IPS DF 19.7 (cell line): ENCODE data around the gene SCARB2.

Experiments
- DNase-seq: peaks from one replicate; pipeline ENCODE4 v3.0.0-alpha.2; 2013; ENCODE audit warnings: low read depth, low spot score

The SCARB2 gene

GRCh38 chr4:76226418-76226817 is 12.8 kb upstream of the SCARB2 start:
- no peak for DNase-seq

GRCh38 chr4:76224171-76224570 is 10.5 kb upstream of the SCARB2 start:
- DNase-seq = no peak

- no peak for DNase-seq
These were observed 5.9 kb upstream of the SCARB2 start for GRCh38 chr4:76219299-76220055.

GRCh38 chr4:76216975-76217814 is 3.6 kb upstream of the SCARB2 start:
- no peak for DNase-seq

- DNase-seq = no peak
These were observed 2.9 kb upstream of the SCARB2 start for GRCh38 chr4:76216524-76216923.

GRCh38 chr4:76215077-76215476 is 1.5 kb upstream of the SCARB2 start:
- DNase-seq = no peak

GRCh38 chr4:76214177-76214675 is 602 bp upstream of the SCARB2 start:
- DNase-seq = no peak

- no peak for DNase-seq
These were observed 691 bp downstream of the SCARB2 start for GRCh38 chr4:76212851-76213414.

GRCh38 chr4:76211769-76212708 is 1.6 kb downstream of the SCARB2 start:
- DNase-seq = no peak

GRCh38 chr4:76210452-76210851 is 3.2 kb downstream of the SCARB2 start:
- DNase-seq = no peak

- no peak for DNase-seq
These were observed 3.7 kb downstream of the SCARB2 start for GRCh38 chr4:76209881-76210280.

- no peak for DNase-seq
These were observed 5.4 kb downstream of the SCARB2 start for GRCh38 chr4:76208005-76208765.

- DNase-seq = no peak
These were observed 6.1 kb downstream of the SCARB2 start for GRCh38 chr4:76207549-76207948.

- DNase-seq = no peak
These were observed 7.2 kb downstream of the SCARB2 start for GRCh38 chr4:76206222-76206942.

GRCh38 chr4:76205476-76205875 is 8.1 kb downstream of the SCARB2 start:
- DNase-seq = no peak

GRCh38 chr4:76204936-76205335 is 8.7 kb downstream of the SCARB2 start:
- no peak for DNase-seq

- DNase-seq = no peak
These were observed 10.1 kb downstream of the SCARB2 start for GRCh38 chr4:76203541-76203940.

GRCh38 chr4:76201276-76201675 is 12.3 kb downstream of the SCARB2 start:
- DNase-seq = no peak

GRCh38 chr4:76200771-76201231 is 12.8 kb downstream of the SCARB2 start:
- no peak for DNase-seq
